MM.1S (cell line): ENCODE measurements around the gene GPATCH3.

Source experiments
- DNase-seq: peaks from one replicate; pipeline ENCODE4 v3.0.0-alpha.2; 2015
- H2AFZ ChIP-seq: fragments of 300-600 bp; sonication (generic); 2 replicates; pipeline ENCODE4 v1.6.0; 2016; ENCODE audit warnings: antibody characterized with exemption, low read length
- H3F3A ChIP-seq: fragments of 300-600 bp; sonication (generic); 2 replicates; pipeline ENCODE4 v1.6.1; 2016; ENCODE audit warnings: mild to moderate bottlenecking, antibody characterized with exemption, low read length, moderate library complexity, mixed read lengths; ENCODE audit not compliant: insufficient read depth
- H3K27ac ChIP-seq: fragments of 300-600 bp; sonication (generic); 2 replicates; pipeline ENCODE4 v1.5.1; 2016; ENCODE audit warnings: mild to moderate bottlenecking, low read length
- H3K27me3 ChIP-seq: fragments of 300-600 bp; sonication (generic); replicated peaks from 2 replicates; pipeline ENCODE4 v1.6.0; 2016; ENCODE audit warnings: low read length; ENCODE audit not compliant: insufficient read depth
- H3K36me3 ChIP-seq: fragments of 300-600 bp; sonication (generic); replicated peaks from 2 replicates; pipeline ENCODE4 v1.6.1; 2016; ENCODE audit warnings: mild to moderate bottlenecking, low read length, mixed read lengths; ENCODE audit not compliant: insufficient read depth
- H3K4me1 ChIP-seq: fragments of 300-600 bp; sonication (generic); 2 replicates; pipeline ENCODE4 v1.6.1; 2016; ENCODE audit warnings: low read length, mixed read lengths
- H3K4me2 ChIP-seq: fragments of 300-600 bp; sonication (generic); 2 replicates; pipeline ENCODE4 v1.6.0; 2016; ENCODE audit warnings: low read depth, low read length
- H3K4me3 ChIP-seq: fragments of 300-600 bp; sonication (generic); 2 replicates; pipeline ENCODE4 v1.5.1; 2016; ENCODE audit warnings: low read length, mixed read lengths
- H3K79me2 ChIP-seq: fragments of 300-600 bp; sonication (generic); 2 replicates; pipeline ENCODE4 v1.6.1; 2016; ENCODE audit warnings: mixed run types, low read length, mixed read lengths
- H3K9ac ChIP-seq: fragments of 300-600 bp; sonication (generic); 2 replicates; pipeline ENCODE4 v1.6.1; 2016; ENCODE audit warnings: low read length, mixed read lengths
- H3K9me2 ChIP-seq: fragments of 300-600 bp; sonication (generic); replicated peaks from 2 replicates; pipeline ENCODE4 v1.6.1; 2016; ENCODE audit warnings: mild to moderate bottlenecking, low read length, mixed read lengths; ENCODE audit not compliant: insufficient read depth
- H3K9me3 ChIP-seq: fragments of 300-600 bp; sonication (generic); replicated peaks from 2 replicates; pipeline ENCODE4 v1.6.1; 2016; ENCODE audit warnings: mild to moderate bottlenecking, low read length, mixed read lengths; ENCODE audit not compliant: insufficient read depth
- H4K20me1 ChIP-seq: fragments of 300-600 bp; sonication (generic); 2 replicates; pipeline ENCODE4 v1.6.1; 2016; ENCODE audit warnings: mild to moderate bottlenecking, low read length, moderate library complexity, mixed read lengths; ENCODE audit not compliant: insufficient read depth
- CTCF ChIP-seq: fragments of 300-600 bp; sonication (generic); IDR thresholded peaks from 2 replicates; pipeline ENCODE4 v1.5.1; 2016; ENCODE audit warnings: antibody characterized with exemption, low read length, mixed read lengths
- EZH2 ChIP-seq: fragments of 300-600 bp; sonication (generic); optimal IDR thresholded peaks from 2 replicates; pipeline ENCODE3; 2017; ENCODE audit warnings: low read depth, mild to moderate bottlenecking, antibody characterized with exemption, low read length, mixed read lengths
- EZH2phosphoT487 ChIP-seq: fragments of 300-600 bp; sonication (generic); IDR thresholded peaks from 2 replicates; pipeline ENCODE4 v1.6.1; 2018; ENCODE audit warnings: antibody characterized with exemption, low read length

Gene GPATCH3

DNA sequence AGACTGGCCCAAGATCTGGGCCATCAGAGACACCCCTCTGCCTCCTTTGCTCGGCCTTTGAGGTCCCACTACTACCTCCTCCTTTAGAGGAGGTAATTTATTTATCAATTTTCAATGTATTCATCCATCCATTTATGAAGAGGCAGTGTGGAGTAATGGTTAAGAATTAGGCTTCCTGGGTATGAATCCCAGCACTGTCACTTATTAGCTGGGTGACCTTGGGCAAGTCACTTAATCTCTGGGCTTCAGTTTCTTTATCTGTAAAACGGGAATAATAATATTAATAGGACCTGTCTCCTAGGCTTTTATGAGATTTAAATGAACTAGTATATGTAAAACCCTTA is 11.9 kb upstream of the GPATCH3 start:
- Histone ChIP-seq H2AFZ (no peak overlapping the region), H3K27me3 (no peaks in the 10 kb centered on the region; the same call in none of the 2 replicates), H3K4me1 (no peaks in the 10 kb centered on the region), H3K36me3 (no peaks in the 10 kb centered on the region), H3K27ac (no peak overlapping the region), H3K4me3 (no peak overlapping the region), H3F3A (no peaks in the 10 kb centered on the region), H3K4me2 (no peak overlapping the region), H3K9me3 (no peaks in the 10 kb centered on the region), H3K9me2 (no peaks in the 10 kb centered on the region), H3K79me2 (no peaks in the 10 kb centered on the region), H3K9ac (no peak overlapping the region), H4K20me1 (no peaks in the 10 kb centered on the region)
- no peak for DNase-seq
- TF ChIP-seq CTCF (no peak), EZH2phosphoT487 (no peak), EZH2 (no peak)

GRCh38 chr1:26911399-26912146 is 11.3 kb upstream of the GPATCH3 start:
- no peak overlapping the region for H3K9ac ChIP-seq
- H3K4me1 ChIP-seq: no peaks in the 10 kb centered on the region
- no peak for TF ChIP-seq EZH2
- TF ChIP-seq EZH2phosphoT487: no peak

GRCh38 chr1:26910343-26911160 is 10.3 kb upstream of the GPATCH3 start:
- Histone ChIP-seq H3K4me2 (no peak overlapping the region), H3K4me3 (no peak overlapping the region), H3K36me3 (no peaks in the 10 kb centered on the region), H3K9ac (no peak overlapping the region), H4K20me1 (no peaks in the 10 kb centered on the region), H3K9me2 (no peaks in the 10 kb centered on the region), H3K9me3 (no peaks in the 10 kb centered on the region), H2AFZ (no peak overlapping the region), H3F3A (no peaks in the 10 kb centered on the region), H3K27ac (no peak overlapping the region), H3K27me3 (no peaks in the 10 kb centered on the region; the same call in none of the 2 replicates), H3K79me2 (no peaks in the 10 kb centered on the region), H3K4me1 (no peaks in the 10 kb centered on the region)
- no peak for DNase-seq
- TF ChIP-seq EZH2 (no peak), EZH2phosphoT487 (no peak), CTCF (no peak)

More at GRCh38 chr1:26911399-26912146, 11.3 kb upstream of the GPATCH3 start:
- H3K36me3 ChIP-seq: no peaks in the 10 kb centered on the region
- H2AFZ ChIP-seq: no peak overlapping the region
- H3K9me3 ChIP-seq: no peaks in the 10 kb centered on the region
- no peaks in the 10 kb centered on the region for H3K9me2 ChIP-seq
- H3K4me2 ChIP-seq: no peak overlapping the region
- no peaks in the 10 kb centered on the region for H3F3A ChIP-seq
- H3K4me3 ChIP-seq: no peak overlapping the region
- no peaks in the 10 kb centered on the region for H4K20me1 ChIP-seq
- H3K79me2 ChIP-seq: no peaks in the 10 kb centered on the region
- H3K27me3 ChIP-seq: no peaks in the 10 kb centered on the region; the same call in none of the 2 replicates
- H3K27ac ChIP-seq: no peak overlapping the region
- no peak for DNase-seq
